ENCODE data around the gene VEGFD. TPM values are rescaled to one million over a fixed set of nuclear protein-coding genes. Genes with fewer than 3 reads are reported as not detected.

The VEGFD gene
- total RNA-seq, 1 experiment from 2014 or later, result 0.62 TPM

DNA sequence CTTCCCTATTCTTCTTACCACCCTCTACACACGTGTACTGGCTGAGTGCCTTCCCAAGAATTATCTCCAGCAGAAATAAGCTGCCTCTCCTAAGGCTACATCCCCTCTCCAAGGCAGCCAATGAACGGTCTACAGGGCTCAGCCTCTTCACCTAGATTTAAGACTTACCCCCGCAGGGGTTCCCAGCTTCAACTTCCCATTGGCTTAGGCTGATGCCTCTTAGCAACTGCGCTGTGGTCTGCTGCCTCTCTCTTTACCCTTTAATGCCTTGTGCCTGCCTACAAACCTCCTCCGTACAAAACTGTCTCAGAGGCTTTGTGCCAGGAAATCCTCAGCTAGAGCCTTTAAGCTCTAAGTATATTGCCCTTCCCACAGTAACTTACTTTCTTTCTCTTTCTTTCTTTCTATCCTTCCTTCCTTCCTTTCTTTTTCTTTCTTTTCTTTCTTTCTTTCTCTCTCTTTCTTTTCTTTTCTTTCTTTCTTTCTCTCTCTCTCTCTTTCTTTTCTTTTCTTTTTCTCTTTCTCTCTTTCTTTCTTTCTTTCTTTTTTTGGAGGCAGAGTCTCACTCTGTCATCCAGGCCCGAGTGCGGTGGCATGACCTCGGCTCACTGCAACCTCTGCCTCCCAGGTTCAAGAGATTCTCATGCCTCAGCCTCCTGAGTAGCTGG is 33.8 kb downstream of the VEGFD start:
- ChIA-PET POLR2A (ENCODE audit: low non-redundant PET) (no interaction called here), CTCF (no interaction called here)
- Histone ChIP-seq H3K9me3 (ENCODE audit: low read depth, low read length, poor library complexity, severe bottlenecking) (no peaks in the 10 kb centered on the region), H3K4me3 (ENCODE audit: low read depth, low read length, poor library complexity, severe bottlenecking) (no peak overlapping the region), H3K27ac (ENCODE audit: low read depth, low read length, poor library complexity, severe bottlenecking) (no peak overlapping the region), H3K4me1 (ENCODE audit: insufficient read depth, low read length, poor library complexity, severe bottlenecking) (no peaks in the 10 kb centered on the region), H3K27me3 (replicated peaks; ENCODE audit: insufficient read depth, low read depth, low read length, poor library complexity) (peaks cover 3% of the 10 kb centered on the region), H3K36me3 (ENCODE audit: insufficient read depth, low read length, poor library complexity, severe bottlenecking) (no peaks in the 10 kb centered on the region)
- TF ChIP-seq, protein P1, sequence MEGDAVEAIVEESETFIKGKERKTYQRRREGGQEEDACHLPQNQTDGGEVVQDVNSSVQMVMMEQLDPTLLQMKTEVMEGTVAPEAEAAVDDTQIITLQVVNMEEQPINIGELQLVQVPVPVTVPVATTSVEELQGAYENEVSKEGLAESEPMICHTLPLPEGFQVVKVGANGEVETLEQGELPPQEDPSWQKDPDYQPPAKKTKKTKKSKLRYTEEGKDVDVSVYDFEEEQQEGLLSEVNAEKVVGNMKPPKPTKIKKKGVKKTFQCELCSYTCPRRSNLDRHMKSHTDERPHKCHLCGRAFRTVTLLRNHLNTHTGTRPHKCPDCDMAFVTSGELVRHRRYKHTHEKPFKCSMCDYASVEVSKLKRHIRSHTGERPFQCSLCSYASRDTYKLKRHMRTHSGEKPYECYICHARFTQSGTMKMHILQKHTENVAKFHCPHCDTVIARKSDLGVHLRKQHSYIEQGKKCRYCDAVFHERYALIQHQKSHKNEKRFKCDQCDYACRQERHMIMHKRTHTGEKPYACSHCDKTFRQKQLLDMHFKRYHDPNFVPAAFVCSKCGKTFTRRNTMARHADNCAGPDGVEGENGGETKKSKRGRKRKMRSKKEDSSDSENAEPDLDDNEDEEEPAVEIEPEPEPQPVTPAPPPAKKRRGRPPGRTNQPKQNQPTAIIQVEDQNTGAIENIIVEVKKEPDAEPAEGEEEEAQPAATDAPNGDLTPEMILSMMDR (conservative IDR thresholded peaks at IDR 0.05; ENCODE audit: low read depth, low read length), result no peak
- no peak for TF ChIP-seq EZH2 (IDR thresholded peaks at IDR 0.05; ENCODE audit: borderline replicate concordance, low read depth, low read length, poor library complexity, severe bottlenecking)
- intact Hi-C loops (cut with micrococcal nuclease; ENCODE audit: unreplicated experiment), result no loop called here
- no TSS peak for BruUV-seq (replicated peaks)
- peak; percentile 55 for DNase-seq (ENCODE audit: low spot score)

DNA sequence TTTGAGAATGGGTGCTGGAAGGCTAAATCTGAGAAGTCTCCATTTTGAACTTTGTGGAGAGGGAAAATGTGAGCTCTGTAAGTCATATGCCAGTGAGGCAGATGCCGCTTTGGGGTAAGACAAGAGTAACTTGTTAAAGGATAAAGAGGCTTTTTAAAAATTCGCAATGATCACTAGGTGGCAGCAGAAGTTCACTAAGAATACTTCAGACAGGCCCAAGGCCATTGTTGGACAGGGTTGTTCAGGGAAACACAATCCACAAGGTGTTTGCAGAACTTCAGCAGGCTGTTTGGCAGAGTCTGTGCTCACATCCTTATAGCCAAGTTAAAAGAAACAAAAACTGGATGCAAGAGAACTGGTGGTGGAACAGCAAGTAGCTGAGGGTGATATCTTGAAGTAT is 35.2 kb downstream of the VEGFD start:
- peak; percentile 82 for DNase-seq (ENCODE audit: low spot score)
- Histone ChIP-seq H3K27me3 (replicated peaks; ENCODE audit: insufficient read depth, low read depth, low read length, poor library complexity) (peaks cover 3% of the 10 kb centered on the region), H3K36me3 (ENCODE audit: insufficient read depth, low read length, poor library complexity, severe bottlenecking) (no peaks in the 10 kb centered on the region), H3K27ac (ENCODE audit: low read depth, low read length, poor library complexity, severe bottlenecking) (no peak overlapping the region), H3K9me3 (ENCODE audit: low read depth, low read length, poor library complexity, severe bottlenecking) (no peaks in the 10 kb centered on the region), H3K4me1 (ENCODE audit: insufficient read depth, low read length, poor library complexity, severe bottlenecking) (no peaks in the 10 kb centered on the region), H3K4me3 (ENCODE audit: low read depth, low read length, poor library complexity, severe bottlenecking) (no peak overlapping the region)
- ChIA-PET POLR2A (ENCODE audit: low non-redundant PET) (interaction anchor here (0.7 kb wide), 1 partner anchor 9 kb away, joined by 3 read pairs; no protein-coding TSS in a partner anchor), CTCF (interaction anchor here (1.6 kb wide), 1 partner anchor 119 kb away, joined by 6 read pairs; no protein-coding TSS in a partner anchor)
- no TSS peak for BruUV-seq (replicated peaks)
- TF ChIP-seq EZH2 (IDR thresholded peaks at IDR 0.05; ENCODE audit: borderline replicate concordance, low read depth, low read length, poor library complexity, severe bottlenecking), result no peak
- TF ChIP-seq, protein P1 (conservative IDR thresholded peaks at IDR 0.05; ENCODE audit: low read depth, low read length), result peak; percentile 69
- intact Hi-C loops (cut with micrococcal nuclease; ENCODE audit: unreplicated experiment), result loop anchor here (1.0 to 10.0 kb wide), 3 partner anchors 119 to 326 kb away; no protein-coding TSS in a partner anchor

DNA sequence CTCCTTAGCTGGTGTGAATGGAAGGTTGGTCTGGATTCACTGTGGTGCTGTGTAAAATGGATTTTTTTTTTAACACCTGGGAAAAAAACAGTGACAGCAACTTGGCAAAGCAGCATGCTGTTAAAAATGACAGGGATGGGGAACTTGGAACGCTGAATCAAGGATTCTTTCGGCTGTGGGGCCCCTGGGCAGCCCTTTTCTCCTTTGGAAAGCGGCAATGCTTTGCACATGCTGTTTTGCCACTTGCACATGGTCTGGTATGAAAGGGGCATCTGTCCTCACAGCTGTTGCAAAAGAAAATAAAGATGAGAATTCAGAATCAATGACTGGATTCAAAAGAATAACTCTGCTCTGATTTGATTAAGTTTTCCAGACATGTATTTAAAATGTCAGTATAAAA is 38.2 kb downstream of the VEGFD start:
- ChIA-PET POLR2A (ENCODE audit: low non-redundant PET) (no interaction called here), CTCF (interaction anchor here (0.7 kb wide), 1 partner anchor 13 kb away, joined by 4 read pairs; no protein-coding TSS in a partner anchor)
- intact Hi-C loops (cut with micrococcal nuclease; ENCODE audit: unreplicated experiment), result loop anchor here (10.0 kb wide), 1 partner anchor 329 kb away; no protein-coding TSS in a partner anchor
- no TSS peak for BruUV-seq (replicated peaks)
- TF ChIP-seq EZH2 (IDR thresholded peaks at IDR 0.05; ENCODE audit: borderline replicate concordance, low read depth, low read length, poor library complexity, severe bottlenecking), result no peak
- TF ChIP-seq, protein P1 (conservative IDR thresholded peaks at IDR 0.05; ENCODE audit: low read depth, low read length), result no peak
- H3K9me3 ChIP-seq (ENCODE audit: low read depth, low read length, poor library complexity, severe bottlenecking), result no peaks in the 10 kb centered on the region
- no peak for DNase-seq (ENCODE audit: low spot score)
- no peaks in the 10 kb centered on the region for H3K4me1 ChIP-seq (ENCODE audit: insufficient read depth, low read length, poor library complexity, severe bottlenecking)
- H3K4me3 ChIP-seq (ENCODE audit: low read depth, low read length, poor library complexity, severe bottlenecking), result no peak overlapping the region
- H3K27ac ChIP-seq (ENCODE audit: low read depth, low read length, poor library complexity, severe bottlenecking), result no peak overlapping the region
- no peaks in the 10 kb centered on the region for H3K36me3 ChIP-seq (ENCODE audit: insufficient read depth, low read length, poor library complexity, severe bottlenecking)
- H3K27me3 ChIP-seq (replicated peaks; ENCODE audit: insufficient read depth, low read depth, low read length, poor library complexity), result peaks cover 8% of the 10 kb centered on the region

Measured in A673 (cell line).